NCI-H82 treated with DMSO at 0.1 percent for 48 hours (cell line): Measurements from ENCODE around the gene PARD6B.
"Not testable (repeated sequence)": the region's sequence is repeated elsewhere in the genome, so short reads cannot be mapped to it uniquely, and the experiment has no call there.

ENCODE experiments used
- DNase-seq: peaks from one replicate; lab custom pipeline; 2025; ENCODE audit not compliant: unreplicated experiment; lab: John Stamatoyannopoulos, UW

PARD6B gene

DNA sequence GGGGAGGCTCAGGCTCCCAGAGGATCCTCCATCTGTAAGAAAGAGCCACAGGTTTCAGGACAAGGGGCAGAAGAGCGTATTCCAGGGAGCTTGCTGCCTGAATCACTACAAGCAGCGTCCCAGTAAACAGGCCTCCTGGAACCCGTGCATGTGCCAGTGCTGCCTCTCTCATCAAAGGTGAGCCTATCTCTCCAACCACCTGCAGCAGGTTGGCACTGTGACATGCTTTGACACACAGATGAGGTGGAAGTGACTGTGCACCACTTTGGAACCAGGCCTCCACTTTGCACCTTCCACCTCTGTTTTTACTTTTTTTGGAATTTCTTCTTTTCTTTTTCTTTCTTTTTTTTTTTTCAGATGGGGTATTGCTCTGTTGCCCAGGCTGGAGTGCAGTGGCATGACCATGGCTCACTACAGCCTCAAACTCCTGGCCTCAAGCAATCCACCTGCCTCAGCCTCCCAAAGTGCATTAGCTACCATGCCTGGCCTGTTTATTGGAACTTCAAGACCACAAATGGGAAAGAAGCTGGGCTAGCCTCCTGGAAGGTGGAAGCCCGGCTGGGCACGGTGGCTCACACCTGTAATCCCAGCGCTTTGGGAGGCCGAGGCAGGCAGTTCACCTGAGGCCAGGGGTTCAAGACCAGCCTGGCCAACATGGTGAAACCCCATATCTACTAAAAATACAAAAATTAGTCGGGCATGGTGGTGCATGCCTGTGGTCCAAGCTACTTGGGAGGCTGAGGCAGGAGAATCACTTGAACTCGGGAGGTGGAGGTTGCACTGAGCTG lies 27.5 kb upstream of the PARD6B start:
- not testable (repeated sequence) for DNase-seq

DNA sequence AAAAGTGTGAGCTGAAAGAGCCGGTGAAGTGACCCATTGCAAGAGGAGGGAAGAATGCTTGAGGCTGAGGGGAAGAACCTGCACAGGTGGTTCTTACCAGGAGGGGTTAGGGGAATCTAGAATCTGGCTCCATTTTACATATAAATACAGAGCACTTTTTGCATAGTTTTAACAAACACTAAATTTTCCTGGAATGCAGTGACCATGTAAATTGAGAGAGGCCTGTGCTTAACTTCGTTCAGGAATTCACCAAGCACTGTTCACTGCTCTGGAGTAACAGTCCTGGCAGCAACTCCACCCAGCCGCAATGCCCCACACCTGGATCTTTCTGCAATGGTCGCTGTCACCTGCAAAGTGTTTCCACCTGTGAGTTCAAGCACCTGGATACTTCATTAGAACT lies 26.9 kb upstream of the PARD6B start:
- DNase-seq = no peak

DNA sequence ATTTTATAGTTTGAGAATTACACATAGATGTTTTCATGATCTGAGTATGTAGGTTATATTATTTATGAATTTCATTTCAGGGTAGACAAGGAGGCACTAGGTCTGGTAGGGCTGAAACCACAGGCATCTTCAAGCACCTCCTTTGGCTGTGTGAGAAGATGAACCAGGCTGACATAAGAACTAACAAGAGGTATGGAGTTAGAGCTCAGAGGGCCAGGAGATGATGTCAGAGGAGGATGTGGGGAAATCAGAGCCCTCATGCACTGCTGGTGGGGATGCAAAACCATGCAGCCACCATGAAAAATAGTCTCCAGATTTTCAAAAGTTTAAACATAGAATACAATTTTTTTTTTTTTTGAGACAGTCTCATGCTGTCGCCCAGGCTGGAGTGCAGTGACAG lies 26.4 kb upstream of the PARD6B start:
- DNase-seq = no peak

DNA sequence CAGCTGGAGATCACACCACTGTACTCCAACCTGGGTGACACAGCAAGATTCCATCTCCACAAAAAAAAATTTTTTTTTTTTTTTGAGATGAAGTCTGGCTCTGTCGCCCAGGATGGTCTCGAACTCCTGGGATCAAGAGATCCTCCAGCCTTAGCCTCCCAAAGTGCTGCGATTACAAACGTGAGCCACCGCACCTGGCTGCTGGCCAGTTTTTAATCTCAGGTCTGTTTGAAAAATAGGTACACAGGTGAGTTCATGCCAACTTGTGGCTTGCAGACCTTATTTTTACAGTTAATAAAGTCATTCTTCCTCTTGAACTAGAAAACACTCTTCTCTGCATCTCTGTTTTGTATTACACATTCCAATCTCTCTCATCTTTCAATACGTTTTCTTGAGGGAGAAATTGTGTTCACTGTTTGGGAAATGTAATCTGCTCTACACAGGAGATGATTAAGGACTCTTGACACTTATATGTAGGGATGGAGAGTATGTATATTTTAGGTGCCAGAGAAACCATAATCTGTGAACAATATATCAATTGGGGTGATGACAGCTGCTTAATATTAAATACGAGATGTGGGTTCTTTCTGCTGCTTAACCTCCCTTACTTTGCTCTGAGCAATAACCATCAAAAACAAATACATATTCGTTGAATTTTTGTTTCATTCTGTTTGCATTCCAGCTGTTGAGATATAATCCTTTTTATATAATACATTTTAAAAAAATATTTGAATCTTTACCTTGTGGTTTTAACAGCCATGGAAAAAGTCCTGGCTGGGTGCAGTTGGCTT lies 22.3 kb upstream of the PARD6B start:
- DNase-seq = no peak

DNA sequence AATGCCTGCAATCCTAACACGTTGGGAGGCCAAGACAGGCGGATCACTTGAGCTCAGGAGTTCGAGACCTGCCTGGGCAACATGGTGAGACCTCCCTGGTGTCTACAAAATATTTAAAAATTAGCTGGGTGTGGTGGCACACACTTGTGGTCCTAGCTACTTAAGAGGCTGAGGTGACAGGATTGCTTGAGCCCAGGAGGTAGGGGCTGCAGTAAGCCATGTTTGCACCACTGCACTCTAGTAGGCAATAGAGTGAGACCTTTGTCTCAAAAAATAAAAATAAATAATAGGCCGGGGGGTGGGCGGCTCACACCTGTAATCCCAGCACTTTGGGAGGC lies 21.8 kb upstream of the PARD6B start:
- DNase-seq = no peak

DNA sequence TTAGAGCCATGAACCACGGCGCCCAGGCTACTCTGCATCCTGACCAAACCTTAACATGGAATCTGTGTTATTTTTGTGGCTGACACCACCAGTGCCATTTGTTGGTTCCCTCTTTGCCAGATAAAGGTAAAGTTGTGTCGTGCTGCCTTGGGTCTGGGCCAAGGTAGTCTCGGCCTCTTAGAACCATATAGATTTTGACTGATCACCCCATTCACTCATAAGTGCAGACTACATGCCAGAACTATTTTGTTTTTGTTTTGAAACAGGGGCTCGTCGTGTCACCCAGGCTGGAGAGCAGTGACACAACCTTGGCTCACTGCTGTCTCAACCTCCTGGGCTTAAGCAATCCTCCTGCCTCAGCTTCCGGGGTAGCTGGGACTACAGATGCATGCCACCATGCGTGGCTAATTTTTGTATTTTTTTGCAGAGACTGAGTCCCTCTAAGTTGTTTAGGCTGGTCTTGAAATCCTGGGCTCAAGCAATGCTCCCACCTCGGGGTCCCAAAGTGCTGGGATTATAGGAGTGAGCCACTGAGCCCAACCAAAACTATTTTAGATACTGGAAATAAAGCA lies 20.8 kb upstream of the PARD6B start:
- no peak for DNase-seq

DNA sequence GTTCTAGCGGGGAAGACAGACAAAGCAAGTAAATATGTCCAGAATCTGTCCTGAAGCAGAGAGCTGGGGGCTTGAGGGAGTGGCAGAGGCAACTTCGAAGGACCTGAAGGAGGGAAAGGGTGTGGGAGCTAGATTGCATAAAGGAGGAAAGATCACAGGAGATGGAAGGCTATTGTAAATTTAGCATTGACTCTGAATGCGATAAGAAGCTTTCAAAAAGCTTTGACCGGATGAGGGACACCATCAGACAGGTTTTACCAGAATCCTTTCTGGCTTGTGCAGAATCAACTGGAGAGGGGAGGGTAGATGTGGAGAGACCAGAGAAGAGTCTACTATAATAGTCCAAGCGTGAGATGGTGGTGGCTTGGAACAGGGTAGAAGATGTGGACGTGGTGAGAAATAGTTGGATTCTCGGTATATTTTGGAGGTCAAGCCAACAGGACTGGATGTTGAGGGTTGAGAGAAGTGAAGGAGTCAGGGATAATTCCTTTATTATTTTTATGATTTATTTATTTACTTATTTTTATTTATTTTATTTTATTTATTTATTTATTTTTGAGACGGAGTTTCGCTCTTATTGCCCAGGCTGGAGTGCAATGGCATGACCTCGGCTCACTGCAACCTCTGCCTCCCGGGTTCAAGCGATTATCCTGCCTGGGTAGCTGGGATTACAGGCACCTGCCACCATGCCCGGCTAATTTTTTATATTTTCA lies 20.1 kb upstream of the PARD6B start:
- no peak for DNase-seq

DNA sequence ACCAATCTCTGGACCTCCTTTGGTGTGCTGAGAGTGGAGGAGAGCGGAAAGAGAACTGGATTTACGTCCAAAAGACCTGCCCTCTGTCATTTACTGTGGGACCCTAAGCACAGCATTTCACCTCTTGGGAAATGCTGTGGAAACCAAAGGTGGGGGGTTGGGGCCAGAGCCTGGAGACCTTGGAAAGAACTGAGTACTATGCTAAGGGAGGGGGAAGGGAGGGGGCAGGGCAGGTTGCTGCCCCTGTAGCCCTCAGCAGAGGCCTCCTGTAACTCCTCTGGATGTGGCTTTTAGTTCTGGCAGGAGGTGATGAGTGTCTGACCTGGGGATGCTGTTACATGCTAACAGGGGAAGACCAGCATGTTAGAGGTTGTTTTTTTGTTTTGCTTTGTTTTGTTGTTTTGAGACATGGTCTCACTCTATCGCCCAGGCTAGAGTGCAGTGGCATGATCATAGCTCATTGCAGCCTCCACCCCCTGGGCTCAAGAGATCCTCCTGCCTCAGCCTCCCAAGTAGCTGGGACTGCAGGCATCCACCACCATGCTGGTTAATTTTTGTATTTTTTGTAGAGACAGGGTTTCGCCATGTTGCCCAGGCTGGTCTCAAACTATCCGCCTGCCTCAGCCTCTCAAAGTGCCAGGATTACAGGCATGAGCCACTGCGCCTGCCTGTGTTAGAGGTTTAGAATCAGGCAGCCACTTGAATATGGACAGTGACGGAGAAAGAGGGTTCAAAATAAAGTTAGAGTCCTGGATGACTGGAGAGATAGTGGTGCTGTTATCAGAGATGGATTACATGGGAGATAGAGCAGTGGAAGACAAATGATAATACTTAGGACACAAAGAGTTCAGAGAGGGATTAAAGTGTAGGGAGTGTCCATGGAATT lies 18.4 kb upstream of the PARD6B start:
- DNase-seq = no peak

DNA sequence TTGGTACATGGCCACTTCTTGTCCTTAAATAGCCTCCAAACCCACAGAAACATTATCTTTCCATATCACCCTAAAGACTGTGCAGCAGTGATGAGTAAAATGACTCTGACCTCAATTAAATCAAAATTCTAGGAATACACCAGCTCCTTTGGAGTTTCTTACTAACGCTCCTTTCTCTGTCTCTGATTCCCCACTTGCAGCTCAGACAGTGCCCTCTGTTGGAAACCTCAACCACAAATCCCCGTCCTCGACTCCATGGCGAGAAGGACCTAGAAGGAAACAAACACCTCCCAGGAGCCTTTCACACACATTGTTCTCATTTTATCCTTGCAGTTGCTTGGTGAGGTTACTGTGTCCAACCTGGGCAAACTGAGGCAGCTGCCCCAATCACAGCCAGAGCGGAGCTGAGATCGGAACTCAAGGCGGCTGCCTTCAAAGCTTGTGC lies 17.7 kb upstream of the PARD6B start:
- no peak for DNase-seq

DNA sequence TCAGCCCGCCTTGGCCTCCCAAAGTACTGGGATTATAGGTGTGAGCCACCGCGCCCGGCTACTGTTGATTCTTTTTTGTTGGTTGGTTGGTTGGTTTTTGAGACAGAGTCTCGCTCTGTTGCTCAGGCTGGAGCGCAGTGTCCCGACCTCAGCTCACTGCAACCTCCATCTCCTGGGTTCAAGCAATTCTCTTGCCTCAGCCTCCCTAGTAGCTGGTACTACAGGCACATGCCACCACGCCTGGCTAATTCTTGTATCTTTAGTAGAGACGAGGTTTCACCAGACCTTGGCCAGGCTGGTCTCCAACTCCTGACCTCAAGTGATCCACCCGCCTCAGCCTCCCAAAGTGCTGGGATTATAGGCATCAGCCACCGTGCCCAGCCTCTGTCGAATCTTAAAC lies 17.0 kb upstream of the PARD6B start:
- DNase-seq = not testable (repeated sequence)

DNA sequence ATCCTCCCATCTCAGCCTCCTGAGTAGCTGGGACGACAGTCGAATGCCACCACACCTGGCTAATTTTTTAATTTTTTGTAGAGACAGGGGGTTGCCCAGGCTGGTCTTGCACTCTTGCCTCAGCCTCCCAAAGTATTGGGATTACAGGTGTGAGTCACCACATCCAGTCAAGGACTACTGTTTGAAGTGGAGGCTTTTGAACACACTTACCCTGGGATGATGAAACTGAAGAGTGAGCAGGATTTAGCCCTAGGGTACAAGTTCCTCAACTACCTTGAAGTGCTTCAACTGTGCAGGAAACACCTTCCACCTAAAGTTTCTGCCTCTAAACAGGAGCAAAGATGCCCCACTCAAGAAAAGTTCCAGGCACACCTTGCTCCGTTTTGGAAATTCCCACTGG lies 15.7 kb upstream of the PARD6B start:
- DNase-seq = no peak

DNA sequence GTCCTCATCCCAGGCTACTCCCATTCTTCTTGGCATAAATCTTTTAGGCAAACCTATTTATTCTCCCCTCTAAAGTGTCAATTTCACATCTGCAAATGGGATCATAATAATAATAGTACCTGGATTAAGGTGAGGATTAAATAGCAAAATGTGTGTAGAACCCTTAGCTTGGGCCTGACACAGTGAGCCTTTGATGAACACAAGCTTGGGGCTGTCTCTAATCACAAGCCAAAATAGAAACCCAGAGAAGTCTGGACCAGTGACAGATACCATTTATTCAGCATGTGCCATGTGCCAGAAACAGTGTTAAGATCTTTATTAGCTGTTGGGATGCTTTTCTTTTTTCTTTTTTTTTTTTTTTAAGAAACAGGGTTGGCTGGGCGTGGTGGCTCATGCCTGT lies 14.9 kb upstream of the PARD6B start:
- no peak for DNase-seq

DNA sequence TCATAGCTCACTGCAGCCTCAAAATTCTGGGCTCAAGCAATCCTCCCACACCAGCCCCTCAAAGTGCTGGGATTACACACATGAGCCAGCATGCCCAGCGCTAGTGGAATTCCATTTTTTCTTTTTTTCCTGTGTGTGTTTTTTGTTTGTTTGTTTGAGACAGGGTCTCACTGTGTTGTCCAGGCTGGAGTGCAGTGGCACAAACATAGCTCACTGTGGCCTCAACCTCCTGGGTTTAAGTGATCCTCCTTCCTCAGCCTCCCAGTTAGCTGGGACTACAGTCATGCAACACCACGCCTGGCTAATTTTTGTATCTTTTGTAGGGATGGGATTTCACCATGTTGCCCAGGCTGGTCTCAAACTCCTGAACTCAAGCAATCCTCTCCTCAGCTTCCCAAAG lies 14.1 kb upstream of the PARD6B start:
- no peak for DNase-seq

DNA sequence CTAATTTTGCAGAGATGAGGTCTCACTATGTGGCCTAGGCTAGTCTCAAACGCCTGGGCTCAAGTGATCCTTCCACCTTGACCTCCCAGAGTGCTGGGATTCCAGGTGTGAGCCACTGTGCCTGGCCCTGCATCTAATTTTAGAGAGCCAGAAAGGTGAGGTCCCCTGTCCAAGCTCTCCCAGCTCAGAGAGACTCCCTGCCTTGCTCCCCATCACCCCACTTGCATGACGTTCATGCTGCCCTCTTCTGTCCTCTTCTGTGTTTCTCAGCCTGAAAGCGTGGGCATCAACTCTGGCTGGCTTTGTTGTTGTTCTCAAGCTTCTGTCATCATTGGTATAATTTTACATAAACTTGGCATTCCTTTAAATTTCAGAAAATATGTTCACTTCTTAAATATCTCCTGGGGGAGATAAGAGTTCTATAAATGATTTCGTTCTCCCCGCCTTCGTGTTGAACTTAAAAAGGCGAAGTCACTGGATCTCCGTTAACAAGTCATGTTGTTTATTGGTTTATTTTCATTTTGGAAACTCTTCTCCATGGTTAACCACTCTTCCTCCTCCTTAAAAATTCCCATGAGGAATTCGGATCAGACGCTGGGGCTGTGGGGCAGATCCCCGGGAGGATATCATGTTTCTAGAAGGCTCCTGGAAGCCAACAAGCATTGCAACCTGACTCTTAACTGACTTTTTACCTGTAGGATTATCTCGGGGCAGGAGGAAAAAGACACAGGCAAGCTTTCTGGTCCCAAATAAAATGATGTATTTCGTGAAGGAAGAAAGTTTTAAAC lies 13.2 kb upstream of the PARD6B start:
- DNase-seq = no peak

DNA sequence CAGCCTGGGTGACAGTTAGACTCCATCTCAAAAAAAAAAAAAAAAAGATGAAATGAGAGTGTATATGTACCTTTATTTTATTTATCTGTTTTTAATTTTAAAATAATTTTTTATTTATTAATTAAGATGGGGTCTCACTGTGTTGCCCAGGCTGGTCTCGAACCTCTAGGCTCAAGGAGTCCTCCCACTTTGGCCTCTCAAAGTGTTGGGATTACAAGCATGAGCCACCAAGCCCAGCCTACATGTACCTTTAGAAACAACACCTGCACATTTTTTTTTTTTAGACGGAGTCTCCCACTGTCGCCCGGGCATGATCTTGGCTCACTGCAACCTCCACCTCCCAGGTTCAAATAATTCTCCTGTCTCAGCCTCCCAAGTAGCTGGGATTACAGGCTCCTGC lies 12.1 kb upstream of the PARD6B start:
- no peak for DNase-seq

DNA sequence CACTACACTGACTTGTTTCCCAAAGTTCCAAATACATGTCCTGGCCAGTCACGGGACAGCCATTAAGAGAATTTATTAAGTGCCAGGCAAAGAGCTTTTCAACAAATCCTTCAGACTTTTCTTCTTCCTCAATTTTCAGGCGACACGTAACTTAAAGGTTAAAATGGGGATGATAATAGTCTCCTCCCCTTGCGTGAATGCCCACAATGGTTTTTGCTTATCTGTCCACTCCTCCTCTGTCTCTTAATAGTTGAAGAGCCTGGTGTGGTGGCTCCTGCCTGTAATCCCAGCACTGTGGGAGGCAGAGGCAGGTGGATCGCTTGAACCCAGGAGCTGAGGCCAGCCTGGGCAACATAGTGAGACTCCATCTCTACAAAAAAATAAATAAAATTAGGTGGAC lies 11.4 kb upstream of the PARD6B start:
- DNase-seq = no peak

DNA sequence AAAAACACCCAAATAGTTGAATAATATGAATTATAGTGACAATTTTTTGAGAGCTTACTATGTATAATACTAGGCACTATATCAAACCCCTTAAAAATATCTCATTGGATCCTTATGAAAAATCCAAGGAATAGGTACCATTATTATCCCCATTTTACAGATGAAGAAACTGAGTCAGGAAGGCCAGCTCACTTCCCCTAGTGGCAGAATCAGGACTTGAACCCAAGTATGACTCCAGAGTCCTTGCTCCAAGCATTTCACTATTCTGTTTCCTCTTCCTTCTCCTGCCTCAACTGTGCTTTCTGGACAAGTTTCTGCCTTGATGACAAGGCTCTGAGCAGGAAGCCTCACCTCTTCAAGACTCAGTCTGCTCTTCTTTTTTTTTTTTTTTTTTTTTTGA lies 10.8 kb upstream of the PARD6B start:
- no peak for DNase-seq

DNA sequence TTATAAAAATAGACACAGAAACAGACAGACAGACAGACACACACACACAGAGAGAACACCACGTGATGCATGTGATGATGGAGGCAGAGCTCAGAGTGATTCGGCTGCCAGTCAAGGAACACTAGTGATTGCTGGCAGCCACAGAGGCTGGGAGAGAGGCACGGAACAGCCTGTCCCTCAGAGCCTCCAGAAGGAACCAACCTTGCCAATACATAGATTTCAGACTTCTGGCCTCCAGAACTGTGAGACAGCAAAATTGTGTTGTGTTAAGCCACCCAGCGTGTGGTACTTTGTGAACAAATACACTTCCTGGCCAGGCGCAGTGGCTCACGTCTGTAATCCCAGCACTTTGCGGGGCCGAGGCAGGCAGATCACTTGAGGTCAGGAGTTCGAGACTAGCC lies 9.5 kb upstream of the PARD6B start:
- DNase-seq = no peak

DNA sequence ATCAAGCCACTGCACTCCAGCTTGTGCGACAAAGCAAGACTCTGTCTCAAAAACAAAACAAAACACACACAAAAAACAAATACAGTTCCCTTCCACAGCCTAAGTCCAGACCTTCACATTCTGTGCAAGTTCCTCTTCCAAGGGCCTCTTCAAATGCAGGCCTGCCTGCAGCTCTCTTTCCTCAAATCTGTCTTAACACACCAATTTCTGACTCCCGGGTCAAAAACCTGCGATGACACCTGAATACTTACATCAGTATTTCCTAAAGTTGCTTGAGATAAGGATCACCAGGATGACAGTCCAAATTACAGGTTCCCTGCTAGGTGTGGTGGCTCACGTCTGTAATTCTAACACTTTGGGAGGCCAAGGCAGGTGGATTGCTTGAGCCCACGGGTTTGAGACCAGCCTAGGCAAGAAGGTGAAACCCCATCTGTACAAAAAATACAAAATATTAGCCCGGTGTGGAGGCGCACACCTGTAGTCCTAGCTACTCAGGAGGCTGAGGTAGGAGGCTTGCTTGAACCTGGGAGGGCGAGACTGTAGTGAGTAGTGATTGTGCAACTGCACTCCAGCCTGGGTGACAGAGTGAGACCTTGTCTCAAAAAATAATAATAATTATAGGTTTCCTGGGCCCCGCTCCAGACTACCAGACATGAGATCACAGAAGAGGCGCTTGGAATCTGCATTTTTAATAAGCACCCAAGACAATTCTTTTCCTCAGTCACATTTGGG lies 8.8 kb upstream of the PARD6B start:
- DNase-seq = no peak
